BLaER1 treated with 17β-estradiol and CSF1 and Interleukin-3, amounts not matched to agents 10 nM and 100 nM (cell line): ENCODE data around the gene SASH1.
A peak's percentile ranks its signal among the peaks of the same experiment; 100 is the strongest.

Source experiments
- H3K27ac ChIP-seq, 11 experiments: shearing (Covaris generic); formaldehyde crosslinking; 2 replicates each; pipeline ENCODE4 v1.8.1; 2022
- H3K27me3 ChIP-seq, 11 experiments: shearing (Covaris generic); formaldehyde crosslinking; 2 replicates each; pipeline ENCODE4 v1.8.1; 2022
- H3K36me3 ChIP-seq, 11 experiments: shearing (Covaris generic); formaldehyde crosslinking; 2 replicates each; pipeline ENCODE4 v1.8.1; 2022
- H3K4me1 ChIP-seq, 10 experiments: shearing (Covaris generic); formaldehyde crosslinking; 2 replicates each; pipeline ENCODE4 v1.8.1; 2022
- H3K4me2 ChIP-seq, 11 experiments: shearing (Covaris generic); formaldehyde crosslinking; 2 replicates each; pipeline ENCODE4 v1.8.1; 2022
- H3K4me3 ChIP-seq, 10 experiments: shearing (Covaris generic); formaldehyde crosslinking; 2 replicates each; pipeline ENCODE4 v1.8.1; 2022
- H3K9ac ChIP-seq, 11 experiments: shearing (Covaris generic); formaldehyde crosslinking; 2 replicates each; pipeline ENCODE4 v1.8.1; 2022
- H3K9me3 ChIP-seq, 11 experiments: shearing (Covaris generic); formaldehyde crosslinking; replicated peaks in 1 of 11; 2 replicates each; pipeline ENCODE4 v1.8.1; 2022
- H4K20me1 ChIP-seq, 11 experiments: shearing (Covaris generic); formaldehyde crosslinking; 2 replicates each; pipeline ENCODE4 v1.8.1; 2022
- Cebpa-rat ChIP-seq, 11 experiments: shearing (Covaris generic); IDR thresholded peaks; 2 replicates each; pipeline ENCODE4 v1.8.1; 2022

SASH1 gene

GRCh38 chr6:148460876-148461646, 118.4 kb downstream of the SASH1 start:
- Histone ChIP-seq H3K4me2 (peak overlapping the region in 3 of 11 experiments; percentile 57 to 77 (median 77); a peak in 4 of 22 replicates), H3K4me1 (peaks cover 11 to 68% (median 13%) of the 10 kb centered on the region in 10 experiments), H3K4me3 (no peak overlapping the region), H4K20me1 (no peaks in the 10 kb centered on the region; a peak in 4 of 22 replicates), H3K27ac (peak overlapping the region in 1 of 11 experiments; percentile 32; a peak in 1 of 22 replicates), H3K9ac (no peak overlapping the region), H3K27me3 (no peaks in the 10 kb centered on the region), H3K36me3 (peaks cover 0 to 5% (median 0%) of the 10 kb centered on the region in 11 experiments; a peak in 1 of 22 replicates), H3K9me3 (peaks cover 0 to 11% (median 0%) of the 10 kb centered on the region in 11 experiments; a peak in 3 of 22 replicates)
- TF ChIP-seq Cebpa-rat (IDR thresholded peaks at IDR 0.05), result no peak

- H3K9ac ChIP-seq, result no peak overlapping the region
- H3K27me3 ChIP-seq, result no peaks in the 10 kb centered on the region
- H3K36me3 ChIP-seq, result peaks cover 0 to 4% (median 0%) of the 10 kb centered on the region in 11 experiments; a peak in 1 of 22 replicates
- peaks cover 14 to 78% (median 22%) of the 10 kb centered on the region in 10 experiments for H3K4me1 ChIP-seq
- peak overlapping the region in 2 of 11 experiments; percentile 32 to 44; a peak in 2 of 22 replicates for H3K27ac ChIP-seq
- no peaks in the 10 kb centered on the region; a peak in 1 of 22 replicates for H4K20me1 ChIP-seq
- peak overlapping the region in 3 of 11 experiments; percentile 57 to 77 (median 77); a peak in 6 of 22 replicates for H3K4me2 ChIP-seq
- H3K4me3 ChIP-seq, result no peak overlapping the region
- H3K9me3 ChIP-seq, result peaks cover 0 to 10% (median 0%) of the 10 kb centered on the region in 11 experiments; a peak in 3 of 22 replicates
- TF ChIP-seq Cebpa-rat (IDR thresholded peaks at IDR 0.05), result no peak
Observed at GRCh38 chr6:148461986-148462577, 119.4 kb downstream of the SASH1 start.

GRCh38 chr6:148463671-148464070, 121.0 kb downstream of the SASH1 start:
- no peaks in the 10 kb centered on the region for H3K36me3 ChIP-seq
- TF ChIP-seq Cebpa-rat (IDR thresholded peaks at IDR 0.05), result no peak
- no peak overlapping the region for H3K4me3 ChIP-seq
- no peak overlapping the region for H3K9ac ChIP-seq
- H3K27me3 ChIP-seq, result no peaks in the 10 kb centered on the region
- H3K9me3 ChIP-seq, result no peaks in the 10 kb centered on the region
- peaks cover 14 to 81% (median 22%) of the 10 kb centered on the region in 10 experiments for H3K4me1 ChIP-seq
- no peaks in the 10 kb centered on the region; a peak in 1 of 22 replicates for H4K20me1 ChIP-seq
- no peak overlapping the region for H3K27ac ChIP-seq
- H3K4me2 ChIP-seq, result peak overlapping the region in 2 of 11 experiments; percentile 77; a peak in 4 of 22 replicates

GRCh38 chr6:148464319-148465010, 121.8 kb downstream of the SASH1 start:
- H3K27ac ChIP-seq, result no peak overlapping the region

GRCh38 chr6:148465011-148465335, 122.3 kb downstream of the SASH1 start:
- Histone ChIP-seq H4K20me1 (no peaks in the 10 kb centered on the region), H3K27me3 (no peaks in the 10 kb centered on the region), H3K9ac (0 out of 22 replicates have a peak overlapping the region, but pooled peaks of 1 of the 11 experiments have one; percentile 19), H3K4me3 (no peak overlapping the region), H3K4me2 (peak overlapping the region; percentile 47 to 77 (median 66)), H3K4me1 (peaks cover 14 to 75% (median 29%) of the 10 kb centered on the region in 10 experiments), H3K36me3 (0 out of 22 replicates have a peak, but pooled peaks cover 0 to under 1% (median 0%) of the 10 kb centered on the region in 11 experiments), H3K27ac (no peak overlapping the region), H3K9me3 (no peaks in the 10 kb centered on the region)
- TF ChIP-seq Cebpa-rat (IDR thresholded peaks at IDR 0.05), result no peak

More at GRCh38 chr6:148464319-148465010, 121.8 kb downstream of the SASH1 start:
- Histone ChIP-seq H3K9me3 (no peaks in the 10 kb centered on the region), H3K4me3 (no peak overlapping the region), H3K9ac (no peak overlapping the region), H3K4me1 (peaks cover 14 to 80% (median 23%) of the 10 kb centered on the region in 10 experiments), H3K4me2 (peak overlapping the region in 5 of 11 experiments; percentile 11 to 77 (median 71); a peak in 7 of 22 replicates), H3K27me3 (no peaks in the 10 kb centered on the region), H4K20me1 (no peaks in the 10 kb centered on the region; a peak in 1 of 22 replicates), H3K36me3 (no peaks in the 10 kb centered on the region)
- no peak for TF ChIP-seq Cebpa-rat (IDR thresholded peaks at IDR 0.05)

GRCh38 chr6:148465670-148466069, 123.0 kb downstream of the SASH1 start:
- Histone ChIP-seq H4K20me1 (no peaks in the 10 kb centered on the region), H3K36me3 (0 out of 22 replicates have a peak, but pooled peaks cover 0 to 8% (median 0%) of the 10 kb centered on the region in 11 experiments), H3K4me2 (peak overlapping the region; percentile 47 to 77 (median 66)), H3K27me3 (no peaks in the 10 kb centered on the region), H3K9ac (peak overlapping the region in 2 of 11 experiments; percentile 19 to 42; a peak in 3 of 22 replicates), H3K4me1 (peaks cover 21 to 72% (median 36%) of the 10 kb centered on the region in 10 experiments), H3K27ac (no peak overlapping the region), H3K9me3 (no peaks in the 10 kb centered on the region), H3K4me3 (no peak overlapping the region)
- no peak for TF ChIP-seq Cebpa-rat (IDR thresholded peaks at IDR 0.05)

GRCh38 chr6:148466158-148466557, 123.5 kb downstream of the SASH1 start:
- no peak for TF ChIP-seq Cebpa-rat (IDR thresholded peaks at IDR 0.05)
- Histone ChIP-seq H3K27me3 (no peaks in the 10 kb centered on the region), H3K4me3 (no peak overlapping the region), H4K20me1 (no peaks in the 10 kb centered on the region), H3K27ac (no peak overlapping the region), H3K4me2 (peak overlapping the region; percentile 47 to 77 (median 66); a peak in 21 of 22 replicates), H3K36me3 (0 out of 22 replicates have a peak, but pooled peaks cover 0 to 8% (median 0%) of the 10 kb centered on the region in 11 experiments), H3K9me3 (no peaks in the 10 kb centered on the region), H3K9ac (no peak overlapping the region), H3K4me1 (peaks cover 25 to 72% (median 40%) of the 10 kb centered on the region in 10 experiments)

- peak overlapping the region in 1 of 11 experiments; percentile 15; a peak in 1 of 22 replicates for H3K4me2 ChIP-seq
- no peak overlapping the region for H3K4me3 ChIP-seq
- H3K9ac ChIP-seq, result no peak overlapping the region
- TF ChIP-seq Cebpa-rat (IDR thresholded peaks at IDR 0.05), result no peak
- peaks cover 0 to 8% (median 0%) of the 10 kb centered on the region in 11 experiments; a peak in 1 of 22 replicates for H3K36me3 ChIP-seq
- H3K27ac ChIP-seq, result no peak overlapping the region
- H3K9me3 ChIP-seq, result no peaks in the 10 kb centered on the region
- H3K4me1 ChIP-seq, result peaks cover 25 to 62% (median 52%) of the 10 kb centered on the region in 10 experiments
- H4K20me1 ChIP-seq, result no peaks in the 10 kb centered on the region
- H3K27me3 ChIP-seq, result no peaks in the 10 kb centered on the region
Observed at GRCh38 chr6:148467926-148468325, 125.3 kb downstream of the SASH1 start.
